ENCODE results near the gene RIT2. TPM values are rescaled to one million over a fixed set of nuclear protein-coding genes. Genes with fewer than 3 reads are reported as not detected.

RIT2 gene
- total RNA-seq, 1 donor from 2014 or later, result not detected

- H3K4me3 Mint-ChIP-seq, result no peak overlapping the region
- DNase-seq, result no peak
- intact Hi-C loops (cut with micrococcal nuclease), result no loop called here
- no peaks in the 10 kb centered on the region for H3K27me3 Mint-ChIP-seq
- H3K27ac Mint-ChIP-seq, result no peak overlapping the region
- no peaks in the 10 kb centered on the region for H3K4me1 Mint-ChIP-seq
- H3K9me3 Mint-ChIP-seq, result no peaks in the 10 kb centered on the region
- H3K36me3 Mint-ChIP-seq (ENCODE audit: low read depth), result no peaks in the 10 kb centered on the region
Observed at GRCh38 chr18:42920621-42921020, 194.9 kb downstream of the RIT2 start.

GRCh38 chr18:42915299-42915698, 200.2 kb downstream of the RIT2 start:
- Mint-ChIP-seq H3K9me3 (no peaks in the 10 kb centered on the region), H3K36me3 (ENCODE audit: low read depth) (no peaks in the 10 kb centered on the region), H3K4me3 (no peak overlapping the region), H3K27ac (no peak overlapping the region), H3K27me3 (no peaks in the 10 kb centered on the region), H3K4me1 (no peaks in the 10 kb centered on the region)
- intact Hi-C loops (cut with micrococcal nuclease), result no loop called here
- DNase-seq, result no peak

GRCh38 chr18:42914476-42914875, 201.0 kb downstream of the RIT2 start:
- Mint-ChIP-seq H3K27me3 (no peaks in the 10 kb centered on the region), H3K27ac (no peak overlapping the region), H3K4me1 (no peaks in the 10 kb centered on the region), H3K4me3 (no peak overlapping the region), H3K9me3 (no peaks in the 10 kb centered on the region), H3K36me3 (ENCODE audit: low read depth) (no peaks in the 10 kb centered on the region)
- no peak for DNase-seq
- intact Hi-C loops (cut with micrococcal nuclease), result no loop called here

GRCh38 chr18:42909095-42909494, 206.4 kb downstream of the RIT2 start:
- H3K4me1 Mint-ChIP-seq, result no peaks in the 10 kb centered on the region
- no peaks in the 10 kb centered on the region for H3K27me3 Mint-ChIP-seq
- DNase-seq, result no peak
- no peak overlapping the region for H3K27ac Mint-ChIP-seq
- H3K36me3 Mint-ChIP-seq (ENCODE audit: low read depth), result no peaks in the 10 kb centered on the region
- H3K9me3 Mint-ChIP-seq, result no peaks in the 10 kb centered on the region
- intact Hi-C loops (cut with micrococcal nuclease), result no loop called here
- no peak overlapping the region for H3K4me3 Mint-ChIP-seq

- Mint-ChIP-seq H3K4me3 (no peak overlapping the region), H3K36me3 (ENCODE audit: low read depth) (no peaks in the 10 kb centered on the region), H3K9me3 (no peaks in the 10 kb centered on the region), H3K27ac (no peak overlapping the region), H3K27me3 (no peaks in the 10 kb centered on the region), H3K4me1 (no peaks in the 10 kb centered on the region)
- no peak for DNase-seq
- intact Hi-C loops (cut with micrococcal nuclease), result no loop called here
Observed at GRCh38 chr18:42906761-42907160, 208.7 kb downstream of the RIT2 start.

GRCh38 chr18:42901161-42901560, 214.3 kb downstream of the RIT2 start:
- Mint-ChIP-seq H3K4me3 (no peak overlapping the region), H3K4me1 (no peaks in the 10 kb centered on the region), H3K36me3 (ENCODE audit: low read depth) (no peaks in the 10 kb centered on the region), H3K27ac (no peak overlapping the region), H3K27me3 (no peaks in the 10 kb centered on the region), H3K9me3 (no peaks in the 10 kb centered on the region)
- intact Hi-C loops (cut with micrococcal nuclease), result no loop called here
- no peak for DNase-seq

GRCh38 chr18:42893977-42894376, 221.5 kb downstream of the RIT2 start:
- H3K4me1 Mint-ChIP-seq, result no peaks in the 10 kb centered on the region
- no peak overlapping the region for H3K27ac Mint-ChIP-seq
- no peak overlapping the region for H3K4me3 Mint-ChIP-seq
- DNase-seq, result no peak
- no peaks in the 10 kb centered on the region for H3K36me3 Mint-ChIP-seq (ENCODE audit: low read depth)
- no peaks in the 10 kb centered on the region for H3K9me3 Mint-ChIP-seq
- intact Hi-C loops (cut with micrococcal nuclease), result no loop called here
- no peaks in the 10 kb centered on the region for H3K27me3 Mint-ChIP-seq

- H3K4me1 Mint-ChIP-seq, result no peaks in the 10 kb centered on the region
- H3K4me3 Mint-ChIP-seq, result no peak overlapping the region
- no peak for DNase-seq
- no peaks in the 10 kb centered on the region for H3K36me3 Mint-ChIP-seq (ENCODE audit: low read depth)
- no peaks in the 10 kb centered on the region for H3K27me3 Mint-ChIP-seq
- intact Hi-C loops (cut with micrococcal nuclease), result no loop called here
- no peak overlapping the region for H3K27ac Mint-ChIP-seq
- no peaks in the 10 kb centered on the region for H3K9me3 Mint-ChIP-seq
Observed at GRCh38 chr18:42892181-42892580, 223.3 kb downstream of the RIT2 start.

- Mint-ChIP-seq H3K27ac (no peak overlapping the region), H3K9me3 (no peaks in the 10 kb centered on the region), H3K36me3 (ENCODE audit: low read depth) (no peaks in the 10 kb centered on the region), H3K4me1 (no peaks in the 10 kb centered on the region), H3K27me3 (no peaks in the 10 kb centered on the region), H3K4me3 (no peak overlapping the region)
- DNase-seq, result no peak
- intact Hi-C loops (cut with micrococcal nuclease), result no loop called here
Observed at GRCh38 chr18:42891705-42892104, 223.8 kb downstream of the RIT2 start.

GRCh38 chr18:42883169-42883568, 232.3 kb downstream of the RIT2 start:
- no peak overlapping the region for H3K4me3 Mint-ChIP-seq
- intact Hi-C loops (cut with micrococcal nuclease), result no loop called here
- no peaks in the 10 kb centered on the region for H3K4me1 Mint-ChIP-seq
- no peak overlapping the region for H3K27ac Mint-ChIP-seq
- H3K27me3 Mint-ChIP-seq, result no peaks in the 10 kb centered on the region
- no peak for DNase-seq
- no peaks in the 10 kb centered on the region for H3K9me3 Mint-ChIP-seq
- no peaks in the 10 kb centered on the region for H3K36me3 Mint-ChIP-seq (ENCODE audit: low read depth)

- Mint-ChIP-seq H3K27ac (no peak overlapping the region), H3K4me1 (no peaks in the 10 kb centered on the region), H3K9me3 (no peaks in the 10 kb centered on the region), H3K27me3 (no peaks in the 10 kb centered on the region), H3K4me3 (no peak overlapping the region), H3K36me3 (ENCODE audit: low read depth) (no peaks in the 10 kb centered on the region)
- intact Hi-C loops (cut with micrococcal nuclease), result no loop called here
- DNase-seq, result no peak
Observed at GRCh38 chr18:42882122-42882521, 233.4 kb downstream of the RIT2 start.

- Mint-ChIP-seq H3K4me3 (no peak overlapping the region), H3K27me3 (no peaks in the 10 kb centered on the region), H3K27ac (no peak overlapping the region), H3K4me1 (no peaks in the 10 kb centered on the region), H3K9me3 (no peaks in the 10 kb centered on the region), H3K36me3 (ENCODE audit: low read depth) (no peaks in the 10 kb centered on the region)
- intact Hi-C loops (cut with micrococcal nuclease), result no loop called here
- no peak for DNase-seq
Observed at GRCh38 chr18:42872838-42873237, 242.6 kb downstream of the RIT2 start.

GRCh38 chr18:42864876-42865275, 250.6 kb downstream of the RIT2 start:
- H3K9me3 Mint-ChIP-seq, result no peaks in the 10 kb centered on the region
- no peaks in the 10 kb centered on the region for H3K36me3 Mint-ChIP-seq (ENCODE audit: low read depth)
- no peak overlapping the region for H3K4me3 Mint-ChIP-seq

GRCh38 chr18:42861271-42861670, 254.2 kb downstream of the RIT2 start:
- Mint-ChIP-seq H3K27ac (no peak overlapping the region), H3K4me3 (no peak overlapping the region), H3K4me1 (no peaks in the 10 kb centered on the region), H3K27me3 (no peaks in the 10 kb centered on the region), H3K9me3 (peaks cover 3% of the 10 kb centered on the region), H3K36me3 (ENCODE audit: low read depth) (no peaks in the 10 kb centered on the region)
- DNase-seq, result no peak
- intact Hi-C loops (cut with micrococcal nuclease), result no loop called here

More at GRCh38 chr18:42864876-42865275, 250.6 kb downstream of the RIT2 start:
- Mint-ChIP-seq H3K27ac (no peak overlapping the region), H3K27me3 (no peaks in the 10 kb centered on the region), H3K4me1 (no peaks in the 10 kb centered on the region)
- intact Hi-C loops (cut with micrococcal nuclease), result no loop called here
- no peak for DNase-seq

GRCh38 chr18:42860548-42860947, 254.9 kb downstream of the RIT2 start:
- DNase-seq, result no peak
- intact Hi-C loops (cut with micrococcal nuclease), result no loop called here
- H3K9me3 Mint-ChIP-seq, result peaks cover 3% of the 10 kb centered on the region
- no peaks in the 10 kb centered on the region for H3K27me3 Mint-ChIP-seq
- H3K27ac Mint-ChIP-seq, result no peak overlapping the region
- no peaks in the 10 kb centered on the region for H3K36me3 Mint-ChIP-seq (ENCODE audit: low read depth)
- no peak overlapping the region for H3K4me3 Mint-ChIP-seq
- no peaks in the 10 kb centered on the region for H3K4me1 Mint-ChIP-seq

Measured in activated CD4-positive, alpha-beta T cell treated with anti-CD3 and anti-CD28 coated beads, Interleukin-2, amount 10 ng/mL, durations not matched to agents 24 days and 14 days (primary cell).